SJSA1 (cell line): ENCODE results near the gene SORL1-AS1.
"Not testable (repeated sequence)": the region's sequence is repeated elsewhere in the genome, so short reads cannot be mapped to it uniquely, and the experiment has no call there.

ENCODE experiments used
- DNase-seq, 2 experiments: peaks; one replicate each; pipeline ENCODE4 v3.0.0-alpha.2; 2015 to 2020; ENCODE audit warnings: low spot score in 2 of 2, low read depth in 1 of 2
- H3K27ac ChIP-seq: fragments of 250-450 bp; sonication (Bioruptor Pico); 2 replicates; pipeline ENCODE4 v1.5.1; 2020; ENCODE audit warnings: mild to moderate bottlenecking, moderate library complexity
- H3K27me3 ChIP-seq: fragments of 250-450 bp; sonication (Bioruptor Pico); replicated peaks from 2 replicates; pipeline ENCODE4 v1.5.1; 2020; ENCODE audit warnings: mild to moderate bottlenecking, moderate library complexity
- H3K36me3 ChIP-seq: fragments of 250-450 bp; sonication (Bioruptor Pico); 2 replicates; pipeline ENCODE4 v1.5.1; 2020; ENCODE audit warnings: mild to moderate bottlenecking
- H3K4me1 ChIP-seq: fragments of 250-450 bp; sonication (Bioruptor Pico); replicated peaks from 2 replicates; pipeline ENCODE4 v1.6.1; 2021; ENCODE audit warnings: mild to moderate bottlenecking
- H3K4me3 ChIP-seq: fragments of 250-450 bp; sonication (Bioruptor Pico); 2 replicates; pipeline ENCODE4 v1.5.1; 2020; ENCODE audit warnings: mild to moderate bottlenecking
- H3K9me3 ChIP-seq: fragments of 250-450 bp; sonication (Bioruptor Pico); replicated peaks from 2 replicates; pipeline ENCODE4 v1.5.1; 2020; ENCODE audit warnings: mild to moderate bottlenecking

Gene SORL1-AS1

DNA sequence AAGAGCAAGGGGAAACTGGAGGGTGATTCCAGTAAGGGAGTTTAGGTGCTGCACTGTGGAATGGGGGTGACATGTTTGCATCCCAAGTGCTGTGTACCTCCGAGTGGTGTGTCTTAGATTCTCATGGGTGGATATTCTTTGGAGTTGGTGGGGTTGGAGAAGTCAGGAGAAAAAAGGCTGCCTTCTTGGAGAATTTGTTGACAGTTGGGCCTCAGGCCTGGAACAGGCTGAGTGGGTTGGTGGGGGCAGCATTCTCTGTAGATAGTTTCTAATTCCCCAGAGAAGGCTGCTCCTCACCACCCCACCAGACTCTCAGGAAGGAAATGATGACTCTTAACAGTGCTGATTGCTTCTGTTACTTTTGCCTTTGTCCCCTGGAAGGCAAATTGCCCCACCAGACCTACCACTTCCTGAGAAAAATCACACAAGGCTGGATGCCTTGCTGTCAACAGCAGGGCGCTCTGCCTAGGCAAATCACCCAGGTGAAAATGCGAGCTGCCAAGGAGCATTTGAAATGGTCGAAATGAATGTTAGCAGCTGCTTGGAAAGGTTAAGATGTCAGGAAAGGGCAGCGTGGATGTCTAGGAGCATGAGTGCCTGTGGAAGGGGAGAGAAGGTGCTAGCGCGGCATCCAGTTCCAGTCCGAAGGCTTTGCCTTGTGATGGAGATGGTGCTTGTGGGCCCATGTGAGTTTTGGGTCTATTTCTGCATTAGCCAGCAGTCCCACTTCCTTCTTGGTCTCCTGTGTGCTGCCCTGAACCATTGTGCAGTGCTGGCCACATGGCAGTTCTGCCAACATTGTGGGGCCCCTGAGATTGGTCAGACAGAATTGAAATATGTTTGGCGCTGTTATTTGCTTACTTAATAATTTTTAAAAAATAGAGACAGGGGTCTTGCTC is 29.7 kb upstream of the SORL1-AS1 start:
- no peaks in the 10 kb centered on the region for H3K36me3 ChIP-seq
- no peak overlapping the region for H3K27ac ChIP-seq
- DNase-seq, result no peak
- H3K9me3 ChIP-seq, result no peaks in the 10 kb centered on the region
- no peaks in the 10 kb centered on the region for H3K4me1 ChIP-seq
- no peaks in the 10 kb centered on the region for H3K27me3 ChIP-seq
- H3K4me3 ChIP-seq, result no peak overlapping the region

DNA sequence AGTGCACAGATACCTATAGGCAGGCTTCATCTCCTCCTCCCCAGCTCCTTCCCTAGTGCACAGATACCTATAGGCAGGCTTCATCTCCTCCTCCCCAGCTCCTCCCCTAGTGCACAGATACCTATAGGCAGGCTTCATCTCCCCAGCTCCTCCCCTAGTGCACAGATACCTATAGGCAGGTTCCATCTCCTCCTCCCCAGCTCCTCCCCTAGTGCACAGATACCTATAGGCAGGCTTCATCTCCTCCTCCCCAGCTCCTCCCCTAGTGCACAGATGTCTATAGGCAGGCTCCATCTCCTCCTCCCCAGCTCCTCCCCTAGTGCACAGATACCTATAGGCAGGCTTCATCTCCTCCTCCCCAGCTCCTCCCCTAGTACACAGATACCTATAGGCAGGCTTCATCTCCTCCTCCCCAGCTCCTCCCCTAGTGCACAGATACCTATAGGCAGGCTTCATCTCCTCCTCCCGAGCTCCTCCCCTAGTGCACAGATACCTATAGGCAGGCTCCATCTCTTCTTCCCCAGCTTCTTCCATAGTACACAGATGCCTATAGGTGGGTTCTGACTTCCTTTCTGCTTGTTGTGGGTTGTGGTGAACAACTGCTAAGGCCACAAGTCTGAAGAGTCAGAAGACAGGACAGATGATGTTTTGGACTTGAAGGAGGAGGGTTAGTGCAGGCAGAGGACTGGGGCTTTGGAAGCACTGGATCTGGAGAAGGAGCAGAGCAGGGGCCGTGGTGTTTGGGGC is 28.9 kb upstream of the SORL1-AS1 start:
- not testable (repeated sequence) for H3K9me3 ChIP-seq, DNase-seq, H3K36me3 ChIP-seq, H3K4me3 ChIP-seq, H3K27me3 ChIP-seq, H3K27ac ChIP-seq, H3K4me1 ChIP-seq

DNA sequence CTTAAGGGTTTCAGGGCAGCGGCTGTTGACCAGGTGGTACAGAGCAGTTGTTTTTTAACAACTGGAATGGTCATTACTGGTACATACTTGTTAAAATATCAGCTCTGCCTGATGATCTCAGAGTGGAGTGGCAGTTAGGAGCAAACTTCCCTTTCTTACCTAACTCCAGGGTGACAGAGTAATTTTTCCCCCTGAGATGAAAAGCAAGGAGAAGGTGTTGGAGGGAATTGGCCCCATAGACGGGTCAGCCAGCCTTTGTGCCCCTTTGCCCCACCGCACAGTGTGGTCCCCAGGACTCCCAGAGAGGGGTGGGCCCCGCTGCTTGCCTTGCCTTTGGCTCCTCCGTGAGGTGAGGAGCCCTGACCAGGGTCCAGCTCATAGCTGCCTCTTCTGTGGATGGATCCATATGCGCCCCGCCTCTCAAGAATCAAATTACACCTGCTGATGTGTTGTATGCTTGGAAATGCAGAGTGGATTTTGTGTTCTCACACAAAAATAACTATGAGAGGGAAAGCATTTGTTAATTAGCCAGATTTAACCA is 27.0 kb upstream of the SORL1-AS1 start:
- Histone ChIP-seq H3K9me3 (no peaks in the 10 kb centered on the region), H3K4me1 (no peaks in the 10 kb centered on the region), H3K4me3 (no peak overlapping the region), H3K27me3 (no peaks in the 10 kb centered on the region), H3K36me3 (no peaks in the 10 kb centered on the region), H3K27ac (no peak overlapping the region)
- no peak for DNase-seq

DNA sequence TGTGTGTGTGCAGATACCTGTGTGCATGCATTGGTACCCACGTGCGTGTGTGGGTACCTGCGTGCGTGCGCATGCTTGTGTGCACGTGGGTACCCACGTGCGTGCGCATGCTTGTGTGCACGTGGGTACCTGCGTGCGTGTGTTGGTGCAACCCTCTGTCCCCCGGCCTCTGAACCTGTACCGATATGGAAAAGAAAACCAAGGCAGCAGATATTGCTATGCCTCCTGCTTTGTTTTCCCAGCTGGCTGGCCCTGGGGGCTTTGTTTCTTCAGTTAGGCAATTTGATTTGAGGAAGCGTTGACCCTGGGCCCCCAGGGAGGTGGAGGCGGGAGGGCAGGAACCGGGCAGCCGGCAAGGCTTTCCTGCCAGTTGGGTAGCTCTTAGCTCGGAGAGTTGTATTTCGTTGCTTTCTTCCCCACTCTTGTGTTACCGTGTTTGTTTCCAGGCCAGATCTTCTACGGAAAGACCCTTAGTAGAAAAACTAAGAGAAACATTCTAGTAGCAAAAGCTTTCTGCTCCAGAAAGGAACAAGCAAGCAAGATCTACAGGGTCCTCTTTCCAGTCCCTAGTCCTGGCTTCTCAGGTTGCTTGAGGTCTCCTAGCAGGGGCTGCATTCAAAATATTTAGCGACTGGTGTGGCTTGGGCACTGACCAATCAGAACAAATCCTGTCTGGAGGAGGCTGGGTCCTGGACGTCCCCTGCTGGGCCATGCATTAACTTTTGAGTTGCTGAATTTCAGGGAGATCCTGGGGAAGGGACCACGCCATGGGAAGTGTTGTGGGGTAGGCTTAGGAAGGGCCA is 26.3 kb upstream of the SORL1-AS1 start:
- no peaks in the 10 kb centered on the region for H3K4me1 ChIP-seq
- H3K9me3 ChIP-seq, result no peaks in the 10 kb centered on the region
- H3K27me3 ChIP-seq, result no peaks in the 10 kb centered on the region
- DNase-seq, result no peak
- no peaks in the 10 kb centered on the region for H3K36me3 ChIP-seq
- no peak overlapping the region for H3K4me3 ChIP-seq
- no peak overlapping the region for H3K27ac ChIP-seq

DNA sequence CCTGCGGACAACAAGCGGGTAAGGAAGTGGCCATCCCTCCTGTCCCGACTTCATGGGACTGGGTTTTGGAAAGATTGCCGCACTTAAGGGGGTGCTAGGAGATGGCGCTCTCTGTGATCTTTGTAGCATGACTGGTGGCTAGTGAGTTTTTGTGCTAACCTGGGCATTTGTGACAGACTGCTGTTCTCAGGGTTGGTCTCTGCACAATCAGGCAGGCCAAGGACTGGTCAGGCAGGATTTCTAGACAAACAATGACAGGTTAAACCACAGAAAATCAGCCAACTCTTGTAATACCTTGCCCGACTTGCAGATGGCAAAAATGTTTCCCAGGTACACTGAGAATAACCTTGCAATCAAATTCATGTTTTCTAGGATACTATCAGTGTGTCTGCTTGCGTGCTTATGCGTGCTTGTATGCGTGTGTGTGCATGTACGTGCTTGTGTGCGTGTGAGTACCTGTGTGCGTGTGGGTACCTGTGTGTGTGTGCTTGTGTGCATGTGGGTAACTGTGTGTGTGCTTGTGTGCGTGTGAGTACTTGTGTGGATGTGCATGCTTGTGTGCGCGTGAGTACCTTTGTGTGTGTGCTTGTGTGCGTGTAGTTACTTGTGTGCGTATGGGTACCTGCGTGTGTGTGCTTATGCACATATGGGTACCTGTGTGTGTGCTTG is 25.6 kb upstream of the SORL1-AS1 start:
- H3K9me3 ChIP-seq, result no peaks in the 10 kb centered on the region
- H3K4me3 ChIP-seq, result no peak overlapping the region
- no peak for DNase-seq
- no peaks in the 10 kb centered on the region for H3K36me3 ChIP-seq
- H3K27ac ChIP-seq, result no peak overlapping the region
- no peaks in the 10 kb centered on the region for H3K27me3 ChIP-seq
- no peaks in the 10 kb centered on the region for H3K4me1 ChIP-seq

DNA sequence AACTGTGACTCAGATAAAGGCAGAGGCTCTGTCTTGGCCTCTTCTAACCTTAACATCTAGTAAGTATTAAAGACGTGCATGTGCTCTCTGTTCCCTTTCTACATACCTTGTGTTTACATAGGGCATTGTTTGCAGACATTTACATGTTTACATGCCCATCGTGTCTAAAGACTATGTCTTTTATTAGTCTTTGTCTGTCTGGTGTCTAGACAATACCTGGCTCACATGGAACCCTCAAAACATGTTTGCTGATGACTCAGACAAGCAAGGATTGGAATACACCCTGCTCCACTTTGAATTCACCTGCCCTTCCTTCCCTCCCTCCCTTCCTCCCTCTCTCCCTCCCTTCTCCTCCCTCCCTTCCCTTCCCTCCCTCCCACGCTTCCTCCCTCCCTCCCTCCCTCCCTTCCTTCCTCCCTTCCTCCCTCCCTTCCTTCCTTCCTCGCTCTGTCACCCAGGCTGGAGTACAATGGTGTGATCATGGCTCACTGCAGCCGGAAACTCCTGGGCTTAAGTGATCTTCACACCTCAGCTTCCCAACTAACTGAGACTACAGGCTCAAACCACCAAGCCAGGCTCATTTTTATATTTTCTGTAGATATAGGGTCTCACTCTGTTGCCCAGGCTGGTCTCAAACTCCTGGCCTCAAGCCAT is 23.7 kb upstream of the SORL1-AS1 start:
- no peak overlapping the region for H3K4me3 ChIP-seq
- H3K27ac ChIP-seq, result no peak overlapping the region
- no peaks in the 10 kb centered on the region for H3K4me1 ChIP-seq
- no peaks in the 10 kb centered on the region for H3K9me3 ChIP-seq
- no peaks in the 10 kb centered on the region for H3K36me3 ChIP-seq
- DNase-seq, result no peak
- no peaks in the 10 kb centered on the region for H3K27me3 ChIP-seq

DNA sequence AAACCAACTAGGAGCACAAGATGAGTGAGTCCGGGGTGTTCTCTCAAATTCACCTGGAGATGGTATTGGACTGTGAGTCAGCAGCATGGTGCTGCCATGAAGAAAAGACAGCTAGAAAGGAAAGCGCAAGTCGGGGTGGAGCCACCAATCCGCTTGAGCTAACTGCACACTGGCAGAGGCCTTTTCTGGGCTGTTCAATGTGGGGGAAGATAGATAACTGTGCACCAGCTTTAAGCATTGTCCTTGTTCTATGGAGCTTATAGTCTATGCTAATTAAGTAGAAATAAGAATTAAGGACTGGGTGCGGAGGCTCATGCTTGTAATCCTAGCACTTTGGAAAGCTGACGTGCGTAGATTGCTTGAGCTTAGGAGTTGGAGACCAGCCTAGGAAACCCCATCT is 21.9 kb upstream of the SORL1-AS1 start:
- no peaks in the 10 kb centered on the region for H3K36me3 ChIP-seq
- H3K27ac ChIP-seq, result no peak overlapping the region
- no peak overlapping the region for H3K4me3 ChIP-seq
- H3K4me1 ChIP-seq, result no peaks in the 10 kb centered on the region
- no peaks in the 10 kb centered on the region for H3K9me3 ChIP-seq
- no peaks in the 10 kb centered on the region for H3K27me3 ChIP-seq
- DNase-seq, result no peak

DNA sequence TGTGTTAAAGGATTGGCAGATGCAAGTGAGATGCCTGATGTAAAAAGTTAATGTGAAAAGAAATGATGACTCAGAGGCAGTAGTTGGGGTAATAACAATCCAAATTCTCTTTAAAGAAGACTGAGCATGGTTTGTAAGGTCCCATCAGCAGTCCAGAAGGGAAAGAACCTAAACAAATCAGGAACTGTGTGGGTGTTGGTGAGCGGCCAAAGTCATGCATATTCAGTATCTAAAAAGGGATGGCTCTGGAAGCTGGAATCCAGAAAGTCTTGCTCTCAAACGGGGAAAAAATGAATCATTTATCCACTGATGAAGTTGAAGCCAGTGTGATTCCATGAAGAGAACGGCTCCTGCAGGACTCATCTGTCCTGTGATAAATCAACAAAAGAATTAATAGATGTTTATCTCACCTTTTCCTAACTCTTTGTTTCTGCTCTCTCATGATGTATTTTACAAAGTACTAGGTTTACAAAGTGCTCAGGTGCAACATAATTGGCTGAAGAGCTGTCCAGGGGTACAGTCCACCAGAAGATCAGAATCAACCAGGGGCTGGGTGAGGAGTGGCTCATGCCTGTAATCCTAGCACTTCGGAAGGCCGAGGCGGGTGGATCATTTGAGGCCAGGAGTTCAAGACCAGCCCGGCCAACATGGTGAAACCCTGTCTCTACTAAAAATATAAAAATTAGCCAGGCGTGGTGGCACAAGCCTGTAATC is 20.5 kb upstream of the SORL1-AS1 start:
- no peaks in the 10 kb centered on the region for H3K27me3 ChIP-seq
- no peak overlapping the region for H3K4me3 ChIP-seq
- no peaks in the 10 kb centered on the region for H3K36me3 ChIP-seq
- no peaks in the 10 kb centered on the region for H3K9me3 ChIP-seq
- H3K27ac ChIP-seq, result no peak overlapping the region
- DNase-seq, result no peak
- no peaks in the 10 kb centered on the region for H3K4me1 ChIP-seq

DNA sequence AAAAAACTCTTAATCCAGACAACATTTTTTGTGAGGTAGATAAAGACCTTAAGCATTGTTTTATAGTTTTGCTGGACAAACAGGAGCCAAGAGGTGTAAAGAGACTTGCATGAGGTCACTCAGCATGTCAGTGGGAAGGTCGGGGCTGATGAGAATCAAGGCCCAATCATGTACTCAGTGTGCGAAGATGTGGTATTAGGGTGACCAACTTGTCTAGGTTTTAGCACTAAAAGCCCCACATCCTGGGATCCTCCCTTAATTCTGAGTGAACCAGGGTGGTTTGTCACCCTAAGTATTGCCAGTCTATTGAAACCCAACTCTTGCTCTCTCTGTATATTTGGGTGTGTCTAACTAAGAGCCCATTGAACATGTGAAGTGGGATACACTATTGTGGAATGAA is 19.5 kb upstream of the SORL1-AS1 start:
- H3K27ac ChIP-seq, result no peak overlapping the region
- DNase-seq, result no peak
- no peaks in the 10 kb centered on the region for H3K9me3 ChIP-seq
- H3K36me3 ChIP-seq, result no peaks in the 10 kb centered on the region
- H3K27me3 ChIP-seq, result no peaks in the 10 kb centered on the region
- H3K4me3 ChIP-seq, result no peak overlapping the region
- H3K4me1 ChIP-seq, result no peaks in the 10 kb centered on the region

DNA sequence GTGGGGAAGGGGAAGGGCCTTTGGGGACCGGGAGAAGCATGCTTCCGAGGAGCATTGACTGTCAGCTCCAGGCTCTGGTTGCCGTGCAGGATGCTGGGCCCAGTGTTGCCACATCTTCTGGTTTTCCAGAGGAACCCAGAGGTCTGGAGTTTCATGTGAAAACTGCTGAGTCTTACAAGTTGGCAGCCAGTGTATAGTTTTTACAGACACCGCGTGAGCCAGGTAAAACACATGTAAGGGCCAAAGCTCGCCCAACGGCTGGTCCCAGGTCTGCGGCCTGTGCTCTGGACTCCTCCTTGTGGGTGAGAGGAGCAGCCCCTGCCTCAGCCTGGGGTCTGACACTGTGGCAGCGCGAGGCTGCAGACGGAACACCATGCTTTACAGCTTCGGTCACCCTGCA is 18.4 kb upstream of the SORL1-AS1 start:
- H3K27ac ChIP-seq, result no peak overlapping the region
- H3K36me3 ChIP-seq, result no peaks in the 10 kb centered on the region
- DNase-seq, result no peak
- peaks cover 11% of the 10 kb centered on the region for H3K4me1 ChIP-seq
- H3K4me3 ChIP-seq, result no peak overlapping the region
- no peaks in the 10 kb centered on the region for H3K9me3 ChIP-seq
- H3K27me3 ChIP-seq, result no peaks in the 10 kb centered on the region

DNA sequence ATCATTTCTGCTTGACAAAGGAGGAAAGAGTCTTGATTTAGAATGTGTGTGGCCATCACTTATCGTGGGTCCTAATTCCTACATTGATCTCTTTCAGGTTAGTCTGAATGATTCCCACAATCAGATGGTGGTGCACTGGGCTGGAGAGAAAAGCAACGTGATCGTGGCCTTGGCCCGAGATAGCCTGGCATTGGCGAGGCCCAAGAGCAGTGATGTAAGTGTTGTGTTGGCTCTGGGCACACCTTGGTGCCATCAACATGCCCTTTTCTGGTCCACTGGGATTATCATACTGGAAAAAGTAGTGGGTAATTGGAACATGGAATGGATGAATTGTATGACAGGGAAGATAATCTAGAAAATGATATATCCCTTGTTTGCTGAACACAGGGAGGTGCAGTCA is 17.1 kb upstream of the SORL1-AS1 start:
- no peak overlapping the region for H3K27ac ChIP-seq
- no peak for DNase-seq
- peaks cover 21% of the 10 kb centered on the region for H3K4me1 ChIP-seq
- H3K4me3 ChIP-seq, result no peak overlapping the region
- no peaks in the 10 kb centered on the region for H3K36me3 ChIP-seq
- no peaks in the 10 kb centered on the region for H3K9me3 ChIP-seq
- H3K27me3 ChIP-seq, result no peaks in the 10 kb centered on the region

DNA sequence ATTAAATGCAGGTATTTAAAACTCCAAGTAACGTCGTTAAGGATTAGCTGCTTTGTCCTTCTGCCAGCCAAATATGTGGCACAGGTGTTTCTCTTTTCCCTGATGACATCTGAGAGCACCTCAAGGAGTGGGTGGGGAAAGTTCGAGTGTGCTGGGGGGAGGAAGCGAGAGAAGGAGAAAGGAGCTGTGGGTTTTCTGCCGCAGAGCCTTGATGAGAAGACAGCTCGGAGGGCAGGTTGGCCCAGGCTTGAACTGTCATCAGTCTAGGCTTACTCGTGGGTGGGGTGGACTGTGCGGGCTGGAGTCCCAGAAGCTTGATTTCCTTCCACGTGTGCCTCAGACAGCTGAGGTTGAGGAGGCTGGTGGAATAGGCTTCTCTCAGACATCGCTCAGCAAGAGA is 15.2 kb upstream of the SORL1-AS1 start:
- Histone ChIP-seq H3K27me3 (no peaks in the 10 kb centered on the region), H3K4me1 (peaks cover 31% of the 10 kb centered on the region), H3K4me3 (no peak overlapping the region), H3K27ac (no peak overlapping the region), H3K9me3 (no peaks in the 10 kb centered on the region), H3K36me3 (no peaks in the 10 kb centered on the region)
- DNase-seq, result no peak
